GM19463 (cell line): ENCODE results near the gene TTF2.
A peak's percentile ranks its signal among the peaks of the same experiment; 100 is the strongest.
"Not testable (repeated sequence)": the region's sequence is repeated elsewhere in the genome, so short reads cannot be mapped to it uniquely, and the experiment has no call there.

Experiments used
- ATAC-seq: cut with Tn5 transposase; IDR thresholded peaks from one replicate; pipeline ENCODE4 v1.9.1; 2021; ENCODE audit warnings: mild to moderate bottlenecking, moderate library complexity; ENCODE audit not compliant: unreplicated experiment

Gene TTF2

DNA sequence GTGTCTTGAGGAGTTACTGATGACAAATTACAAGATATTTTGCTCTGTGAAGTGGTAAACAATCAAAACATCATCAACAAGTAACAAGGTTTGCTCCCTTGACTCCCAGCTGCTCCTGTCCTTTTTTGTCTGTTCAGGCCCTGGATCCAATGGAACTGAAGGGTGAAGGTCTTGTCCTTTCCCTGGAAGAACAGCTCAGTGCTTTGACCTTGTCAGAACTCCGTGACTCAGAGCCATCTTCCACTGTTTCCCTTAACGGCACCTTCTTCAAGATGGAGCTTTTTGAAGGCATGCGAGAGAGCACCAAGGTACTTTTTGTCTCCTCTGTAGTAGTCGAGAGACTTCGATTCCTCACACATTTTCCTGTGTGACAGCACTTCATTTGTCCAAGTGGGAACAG lies 32.5 kb downstream of the TTF2 start:
- no peak for ATAC-seq

DNA sequence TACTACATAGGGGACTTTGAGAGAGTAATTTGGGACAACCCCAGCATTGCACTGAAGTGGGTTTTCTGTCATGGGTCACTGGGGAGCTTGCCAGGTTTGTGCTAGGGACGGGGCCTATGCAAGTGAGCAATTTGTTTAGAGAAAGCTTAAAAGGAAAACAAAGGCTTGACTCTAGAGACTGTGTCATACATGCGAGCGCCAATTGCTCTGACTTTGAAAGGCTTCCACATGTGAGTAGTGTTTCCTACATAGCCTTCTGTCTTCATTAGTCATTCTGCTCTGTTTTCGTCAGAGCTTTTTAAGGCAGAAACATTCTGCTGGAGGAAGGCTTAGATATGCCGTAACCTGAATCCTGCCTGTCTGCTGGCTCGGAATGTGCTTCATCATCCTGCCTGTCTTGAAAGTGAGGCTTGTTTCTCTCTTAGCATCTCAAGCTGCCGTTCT lies 33.0 kb downstream of the TTF2 start:
- ATAC-seq, result no peak

DNA sequence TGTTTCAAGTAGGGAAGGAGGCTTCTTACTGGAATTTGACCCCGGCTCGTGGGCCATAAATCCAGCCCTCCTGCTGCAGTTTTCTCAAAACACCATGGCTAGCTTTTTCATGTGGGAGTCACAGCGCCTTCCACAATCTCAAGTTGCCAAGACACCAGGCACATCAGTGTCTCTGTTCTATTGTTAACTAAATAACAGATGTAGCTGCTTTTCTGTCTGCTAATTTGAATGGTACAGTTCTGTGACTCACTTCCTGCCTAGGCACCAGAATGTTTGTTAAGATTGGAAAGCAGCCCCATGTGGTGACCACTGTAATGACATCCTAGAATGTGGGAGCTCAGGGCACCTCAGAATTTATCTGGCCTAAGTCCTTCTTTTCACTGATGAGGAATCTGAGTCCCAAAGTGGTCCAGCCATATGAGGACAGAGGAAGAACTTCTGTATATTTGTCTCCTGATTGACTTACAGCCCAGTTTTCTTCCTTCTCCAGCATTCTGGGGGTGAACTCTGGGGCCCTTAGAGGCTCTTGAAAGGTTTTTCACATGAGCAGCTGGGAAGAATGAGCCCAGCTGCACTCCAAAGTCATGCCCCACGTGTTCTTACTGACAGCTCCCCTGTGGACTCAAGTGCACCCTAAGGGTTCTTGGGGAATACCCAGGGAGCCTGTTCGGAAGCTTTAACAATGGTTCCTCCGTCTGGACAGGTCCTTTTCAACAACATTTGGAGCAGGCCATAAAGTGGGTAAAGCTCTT lies 33.9 kb downstream of the TTF2 start:
- peak; percentile 77 for ATAC-seq

DNA sequence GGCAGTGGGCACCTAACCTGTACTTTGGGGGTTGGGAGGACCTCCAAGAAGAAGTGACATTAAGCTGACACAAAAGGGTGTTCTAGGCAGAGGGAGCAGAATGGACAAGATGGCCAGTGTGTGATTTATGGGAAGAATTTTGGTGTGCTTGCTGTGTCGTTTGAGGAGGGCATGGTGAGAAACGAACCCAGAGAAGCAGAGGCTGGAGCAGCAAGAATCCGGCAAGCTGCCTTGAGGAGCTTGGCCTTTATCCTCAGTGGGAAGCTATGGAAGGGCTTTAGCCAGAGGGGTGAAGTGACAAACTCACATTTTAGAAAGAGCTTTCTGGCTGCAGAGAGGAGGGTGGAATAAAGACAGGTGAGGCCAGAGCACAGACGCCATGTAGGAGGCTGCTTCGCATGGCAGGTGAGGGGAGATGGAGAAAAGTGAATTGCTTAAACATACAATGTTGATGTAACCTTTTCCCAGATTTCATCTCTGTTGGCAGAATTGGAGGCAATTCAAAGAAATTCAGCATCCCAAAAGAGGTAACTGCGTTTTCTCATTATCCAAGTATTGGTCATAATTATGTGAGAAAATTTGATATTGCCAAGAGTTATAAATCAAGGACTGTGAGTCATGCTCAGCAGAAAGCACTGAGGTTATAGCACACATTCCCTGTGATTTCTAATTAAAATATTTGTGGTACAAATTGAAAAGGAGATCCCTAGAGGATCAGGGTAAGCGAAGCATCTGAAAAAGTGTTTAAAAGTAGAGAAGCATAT lies 34.9 kb downstream of the TTF2 start:
- ATAC-seq, result no peak

DNA sequence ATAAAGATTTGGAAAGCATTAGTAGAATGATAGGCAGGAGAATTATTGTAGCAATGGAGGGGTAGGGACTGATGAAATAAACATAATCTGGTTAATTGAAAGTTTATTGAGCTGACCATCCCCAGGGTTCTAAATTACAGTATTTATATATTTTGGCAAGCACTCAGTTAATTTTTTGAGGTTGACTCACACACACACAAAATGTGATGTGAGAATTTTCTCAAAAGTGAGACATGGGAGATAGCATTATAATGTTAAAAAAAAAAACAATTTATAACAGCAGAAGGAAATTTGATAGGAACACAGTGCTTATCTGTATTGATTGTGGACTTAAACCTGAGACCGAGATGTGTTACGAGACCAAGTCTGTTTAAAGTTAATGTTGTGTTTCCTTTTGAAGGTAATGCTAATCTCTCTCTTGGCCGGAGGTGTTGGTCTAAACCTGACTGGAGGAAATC lies 36.9 kb downstream of the TTF2 start:
- ATAC-seq, result no peak

DNA sequence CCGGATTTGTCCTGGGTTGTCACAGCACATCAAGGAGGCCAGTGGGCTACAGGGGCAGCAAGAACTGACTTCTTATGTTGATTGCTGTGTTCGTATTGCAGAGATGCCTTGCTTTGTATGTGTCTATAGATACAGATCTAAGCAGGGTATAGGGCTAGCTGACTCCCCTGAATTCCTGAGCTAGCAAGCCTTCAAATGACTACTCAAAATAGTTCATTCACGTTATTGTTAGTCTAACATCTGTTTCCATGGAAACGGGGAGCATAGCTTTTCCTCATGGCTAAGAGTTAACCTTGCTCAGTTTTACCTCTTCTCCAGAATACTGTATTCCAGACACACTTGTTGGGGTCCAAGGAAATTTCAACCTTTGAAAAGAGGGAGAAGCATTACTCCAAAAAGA lies 37.3 kb downstream of the TTF2 start:
- ATAC-seq, result no peak

DNA sequence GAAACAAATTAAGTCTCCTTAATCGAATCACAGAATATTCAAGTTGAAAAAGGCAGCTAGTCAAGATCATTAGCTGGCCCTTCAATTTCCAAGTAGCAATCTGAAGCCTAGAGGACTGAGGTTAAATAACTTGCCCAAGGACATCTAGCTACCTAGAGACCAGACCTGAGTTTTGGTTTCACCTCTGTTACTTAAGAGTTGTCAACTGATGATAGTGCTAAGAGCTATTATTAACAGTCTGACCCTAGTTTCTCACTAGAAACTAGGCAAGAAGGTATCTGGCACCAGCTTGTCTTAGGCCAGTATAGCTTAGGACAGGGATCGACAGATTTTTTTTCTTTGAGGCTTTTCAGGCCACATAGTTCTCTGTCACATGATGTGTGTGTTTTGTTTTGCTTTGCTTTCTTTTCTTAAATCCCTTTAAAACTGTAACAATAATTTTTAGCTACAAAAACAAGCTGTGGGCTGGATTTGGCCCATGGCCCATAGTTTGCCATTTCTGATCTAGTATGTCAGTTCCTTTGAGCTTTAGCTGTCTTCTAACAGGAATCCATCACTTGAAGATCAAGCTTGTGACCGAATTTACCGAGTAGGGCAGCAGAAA lies 38.3 kb downstream of the TTF2 start:
- ATAC-seq, result no peak

DNA sequence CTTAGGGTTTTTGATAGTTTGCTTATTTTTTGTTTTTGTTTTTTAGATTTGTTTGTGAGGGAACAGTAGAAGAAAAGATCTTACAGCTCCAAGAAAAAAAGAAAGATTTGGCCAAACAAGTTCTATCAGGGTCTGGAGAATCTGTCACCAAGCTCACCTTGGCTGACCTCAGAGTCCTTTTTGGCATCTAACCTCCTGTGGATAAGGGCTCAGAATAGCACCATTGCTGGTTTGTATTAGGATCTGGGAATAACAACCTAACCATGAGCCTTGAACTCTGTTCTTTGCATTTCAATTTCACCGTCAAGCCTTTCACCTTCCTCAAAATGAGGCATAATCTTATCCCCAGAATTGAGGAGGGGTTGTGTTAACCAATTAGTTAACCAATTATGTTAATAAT lies 41.2 kb downstream of the TTF2 start:
- ATAC-seq, result no peak

DNA sequence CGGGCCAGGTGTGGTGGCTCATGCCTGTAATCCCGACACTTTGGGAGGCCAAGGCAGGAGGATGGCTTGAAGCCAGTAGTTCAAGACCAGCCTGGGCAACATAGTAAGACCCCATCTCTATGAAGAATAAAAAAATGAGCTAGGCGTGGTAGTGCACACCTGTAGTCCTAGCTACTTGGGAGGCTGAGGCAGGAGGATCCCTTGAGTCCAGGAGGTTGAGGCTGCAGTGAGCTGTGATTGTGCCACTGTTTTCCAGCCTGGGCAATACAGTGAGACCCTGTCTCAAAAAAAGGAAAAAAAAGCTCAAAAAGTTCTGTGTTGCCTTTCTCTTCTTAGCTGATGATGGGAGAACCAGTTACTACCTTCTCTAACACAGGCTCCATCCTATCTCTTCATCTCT lies 41.7 kb downstream of the TTF2 start:
- not testable (repeated sequence) for ATAC-seq

DNA sequence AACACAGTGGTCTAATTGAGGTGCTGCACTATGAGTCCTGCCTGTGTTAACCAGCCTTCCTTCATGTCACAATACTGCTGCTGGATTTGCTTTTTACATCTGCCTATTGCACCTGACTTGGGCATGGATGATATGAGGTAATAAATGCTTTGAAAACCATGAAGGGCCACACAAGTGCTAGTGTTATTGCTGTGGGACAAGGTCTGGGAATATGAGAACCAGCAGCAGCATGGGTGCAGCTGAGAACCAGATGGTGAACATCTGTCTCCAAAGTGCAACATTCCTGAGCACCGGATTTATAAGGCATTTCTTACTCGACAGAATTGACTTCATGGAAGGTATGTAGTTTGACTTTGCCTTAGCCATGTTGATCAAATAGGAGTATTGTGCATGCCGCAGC lies 44.9 kb downstream of the TTF2 start:
- no peak for ATAC-seq

DNA sequence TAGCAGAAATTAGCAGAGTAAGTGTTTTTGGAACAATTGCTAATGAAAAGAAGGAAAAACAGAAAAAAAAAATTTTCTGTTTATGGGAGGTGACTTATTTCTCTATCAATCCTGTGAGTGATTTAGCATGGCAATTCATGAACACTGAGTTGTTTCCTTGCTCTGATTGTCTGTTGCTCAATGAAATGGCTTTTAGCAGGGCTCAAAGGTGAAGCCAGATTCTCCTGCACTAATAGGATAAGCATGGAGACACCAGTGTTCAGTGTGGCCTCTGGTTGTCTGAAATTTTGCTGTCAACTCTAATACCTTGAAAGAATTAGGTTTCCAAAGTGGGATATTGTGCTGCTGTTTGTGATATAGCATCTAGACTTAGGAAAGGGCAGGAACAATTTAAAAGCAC lies 45.6 kb downstream of the TTF2 start:
- ATAC-seq, result no peak

DNA sequence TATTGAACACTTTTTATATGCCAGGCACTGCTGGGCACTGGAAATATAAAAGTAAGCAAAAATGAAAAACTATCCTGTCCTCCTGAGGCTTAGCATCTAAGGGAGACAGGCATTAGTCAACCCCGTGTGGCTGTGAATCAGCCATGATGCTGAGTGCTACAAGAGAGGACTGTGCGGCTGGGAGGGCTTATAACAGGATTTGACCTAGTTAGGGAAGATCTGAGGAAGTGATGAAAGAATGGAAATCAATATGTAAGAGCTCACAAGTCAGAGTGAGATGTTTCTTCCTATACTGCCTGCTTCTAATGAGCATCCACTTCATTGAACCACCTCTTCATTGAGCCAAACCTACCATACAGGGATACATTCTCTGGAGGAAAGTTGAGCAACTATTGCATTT lies 46.4 kb downstream of the TTF2 start:
- ATAC-seq, result no peak

DNA sequence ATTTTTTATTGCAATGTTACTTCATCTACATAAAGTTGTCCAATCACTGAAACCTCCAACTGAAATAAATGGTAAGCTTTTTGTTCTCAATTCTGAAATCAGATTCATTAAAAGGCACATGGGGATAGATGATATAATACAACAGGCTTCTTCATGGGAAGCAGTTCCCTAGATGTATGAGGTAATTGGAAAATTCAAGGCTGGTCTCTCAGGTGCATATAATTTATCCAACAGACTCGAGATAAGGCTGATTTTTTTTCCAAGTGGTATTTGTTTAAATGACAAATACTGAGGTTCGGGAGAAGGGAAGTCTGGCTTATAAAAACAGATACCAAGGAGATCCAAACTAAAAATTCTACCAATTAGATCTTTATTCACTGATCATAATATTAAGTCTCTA lies 47.2 kb downstream of the TTF2 start:
- ATAC-seq, result no peak

DNA sequence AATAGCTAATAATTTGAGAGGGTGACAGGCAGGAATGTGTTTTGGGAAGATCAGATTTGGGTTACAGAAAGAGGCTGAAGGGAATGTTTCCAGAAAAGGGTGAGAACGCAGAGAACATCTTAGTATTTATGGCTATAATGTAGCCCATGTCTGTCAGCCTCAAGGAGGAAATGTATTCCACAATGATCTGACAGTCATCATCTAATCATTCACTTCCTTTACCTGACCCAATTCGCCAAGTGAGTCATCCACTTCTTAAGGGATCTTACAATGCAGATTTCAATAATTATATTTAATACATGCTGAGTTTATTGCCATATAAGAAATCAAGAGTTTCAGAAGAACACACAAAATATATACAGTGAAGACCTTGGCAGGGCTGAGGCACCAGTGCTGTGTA lies 50.6 kb downstream of the TTF2 start:
- no peak for ATAC-seq

DNA sequence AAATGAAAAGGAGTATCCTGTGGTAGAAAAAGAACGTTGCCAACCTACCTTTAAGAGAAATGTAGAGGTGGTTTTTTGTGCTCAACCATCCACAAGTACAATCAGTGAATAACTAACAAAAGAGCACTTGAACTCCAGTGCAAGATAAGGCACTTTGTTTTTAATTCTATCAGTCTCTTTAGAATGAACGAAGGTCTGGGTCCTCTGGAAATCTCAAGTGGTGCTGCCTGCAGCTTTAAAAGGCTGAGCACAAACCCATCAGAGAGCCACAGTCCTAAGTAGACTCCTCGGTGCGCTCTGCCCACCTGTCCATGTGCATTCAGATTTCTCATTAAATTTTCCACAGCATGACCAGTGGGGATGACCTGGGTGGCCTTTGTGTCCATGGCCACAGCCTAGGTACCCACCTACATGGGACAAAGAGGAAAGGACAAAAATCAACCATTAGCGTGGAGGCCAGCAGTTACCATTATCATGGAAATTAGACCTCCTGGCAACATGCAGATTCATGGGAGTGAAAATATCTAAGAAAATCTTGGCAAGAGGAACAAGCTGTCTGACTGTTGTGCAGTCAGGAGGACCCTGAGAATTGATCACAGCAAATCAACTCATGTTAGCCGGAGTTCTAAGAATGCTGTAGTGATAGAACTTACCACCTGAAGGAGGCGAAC lies 52.1 kb downstream of the TTF2 start:
- ATAC-seq, result no peak

DNA sequence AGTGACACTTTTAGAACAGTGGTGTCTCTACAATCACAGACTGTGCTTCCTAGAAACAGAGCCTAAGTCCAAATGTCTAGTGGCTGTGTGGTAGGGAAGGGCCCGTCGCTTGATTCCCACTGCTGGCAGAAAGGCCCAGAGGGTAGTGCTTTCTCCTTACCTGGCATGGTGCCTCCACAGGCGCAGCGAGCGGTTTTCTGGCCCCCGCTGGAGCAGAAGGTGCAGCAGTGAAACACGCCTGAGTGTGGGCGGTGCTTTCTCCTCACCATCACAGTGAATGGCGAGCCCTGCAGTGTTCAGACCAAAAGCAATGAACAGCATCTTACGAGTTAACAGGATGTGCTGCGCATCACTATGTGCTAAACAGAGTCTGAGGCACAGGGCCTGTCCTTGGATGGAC lies 53.1 kb downstream of the TTF2 start:
- ATAC-seq, result no peak

DNA sequence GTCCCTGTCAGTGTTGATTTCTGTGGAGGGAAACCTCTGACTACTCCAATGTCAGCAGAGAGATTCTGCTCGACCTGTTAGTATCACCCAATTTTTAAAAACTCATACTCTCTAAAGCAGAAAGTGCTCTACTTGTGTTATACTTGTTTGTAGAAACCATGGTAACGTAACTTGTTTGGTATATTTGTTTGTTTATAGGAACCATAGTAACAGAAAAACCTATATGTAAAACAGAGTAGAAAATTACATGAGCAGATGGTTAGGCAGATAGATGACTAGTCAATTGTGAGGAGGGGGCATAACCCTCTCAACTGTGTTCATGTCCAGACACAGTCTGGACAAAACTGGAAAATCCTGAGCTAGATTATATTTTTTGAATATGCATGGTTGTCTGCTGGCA lies 54.8 kb downstream of the TTF2 start:
- no peak for ATAC-seq

DNA sequence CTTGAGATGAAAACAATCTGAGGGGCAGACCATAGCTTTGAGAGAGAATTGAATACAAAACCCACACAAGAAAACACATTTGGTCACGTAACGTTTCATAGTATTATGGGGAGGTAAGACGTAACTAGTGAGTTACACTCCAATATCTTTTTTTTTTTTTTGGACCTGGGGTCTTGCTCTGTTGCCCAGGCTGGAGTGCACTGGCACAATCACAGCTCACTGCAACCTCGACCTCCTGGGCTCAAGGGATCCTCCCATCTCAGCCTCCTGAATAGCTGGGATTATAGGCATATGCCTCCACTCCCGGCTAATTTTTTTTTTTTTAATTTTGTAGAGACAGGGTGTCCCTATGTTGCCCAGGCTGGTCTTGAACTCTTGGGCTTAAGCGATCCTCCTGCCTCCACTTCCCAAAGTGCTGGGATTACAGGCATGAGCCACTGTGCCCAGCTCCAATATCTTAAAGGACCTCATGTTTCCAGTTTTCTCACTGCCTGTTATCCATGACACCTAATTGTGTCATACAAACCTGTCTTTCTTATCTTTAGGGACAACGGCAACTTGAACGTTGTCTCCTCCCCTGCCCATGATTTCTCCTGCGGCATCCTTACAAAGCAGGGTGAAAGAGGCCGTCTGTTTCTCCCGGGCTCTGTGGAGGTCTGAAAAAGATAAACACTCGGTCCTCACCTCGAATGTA lies 56.1 kb downstream of the TTF2 start:
- ATAC-seq, result no peak

DNA sequence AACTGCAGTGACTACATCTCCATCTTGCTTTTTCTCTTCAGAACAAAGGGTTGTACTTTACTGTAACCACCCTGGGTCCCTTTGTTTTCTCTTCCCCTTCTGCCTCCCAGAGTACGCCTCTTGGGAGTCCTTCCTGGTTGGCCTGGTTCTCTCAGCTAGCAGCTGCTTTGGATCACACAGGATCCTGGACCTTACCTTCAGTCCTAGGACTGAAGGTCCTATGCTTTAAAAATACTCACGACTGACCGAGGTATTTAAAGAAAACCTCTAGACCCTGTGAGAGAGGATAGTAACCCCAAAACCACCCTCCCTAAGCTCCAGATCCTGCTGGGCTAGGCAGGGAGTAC lies 56.6 kb downstream of the TTF2 start:
- ATAC-seq, result no peak

DNA sequence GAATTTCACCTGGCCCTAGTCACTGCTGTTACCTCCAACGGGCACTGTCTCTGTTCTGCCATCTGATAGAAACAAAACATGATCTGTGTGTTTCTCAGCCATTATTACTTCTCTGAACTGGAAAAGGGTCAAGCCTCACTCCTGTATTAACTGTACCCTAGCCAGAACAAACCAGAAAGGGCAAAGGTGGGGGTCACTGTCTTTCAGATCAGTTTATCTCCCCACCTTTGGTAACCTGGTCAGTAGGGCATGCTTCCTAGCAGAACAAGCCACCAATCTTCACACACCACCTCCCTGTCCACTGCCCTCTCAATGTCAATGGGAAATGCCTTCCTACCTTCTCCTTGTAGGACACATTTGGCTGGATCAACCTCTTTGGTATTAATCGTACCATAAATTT lies 57.6 kb downstream of the TTF2 start:
- ATAC-seq, result no peak

DNA sequence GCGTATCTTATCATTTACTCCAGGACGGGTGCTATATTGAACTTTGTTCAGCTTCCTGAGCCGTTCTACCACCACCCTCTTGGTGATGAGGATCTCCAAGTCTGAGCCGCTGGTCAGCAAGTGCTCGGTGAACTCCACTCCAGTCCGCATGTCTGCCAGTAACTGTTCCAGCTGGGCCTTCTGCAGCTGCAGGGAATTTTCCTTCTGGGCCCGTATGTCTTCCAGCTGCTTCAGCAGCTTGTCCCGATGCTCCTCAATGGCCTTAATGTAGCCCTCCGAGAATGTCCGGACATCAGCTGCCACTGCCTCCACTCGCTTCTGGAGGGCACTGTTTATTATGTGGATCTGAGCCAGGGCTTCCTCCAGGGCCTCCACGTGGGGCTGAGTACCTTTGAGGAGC lies 58.0 kb downstream of the TTF2 start:
- ATAC-seq, result no peak
